Stimulated activated CD8-positive, alpha-beta memory T cell treated with anti-CD3 and anti-CD28 coated beads, Interleukin-15, amount 100 ng/mL, for 1 hour (primary cell): ENCODE results near the gene PLEKHH2.
"Not testable (repeated sequence)": the region's sequence is repeated elsewhere in the genome, so short reads cannot be mapped to it uniquely, and the experiment has no call there.

Experiments used
- DNase-seq: peaks from one replicate; pipeline ENCODE4 v3.0.0-alpha.2; 2020; ENCODE audit warnings: low read depth

PLEKHH2 gene

GRCh38 chr2:43717322-43717721 lies 80.3 kb downstream of the PLEKHH2 start:
- no peak for DNase-seq

GRCh38 chr2:43718530-43719124 lies 81.6 kb downstream of the PLEKHH2 start:
- no peak for DNase-seq

DNA sequence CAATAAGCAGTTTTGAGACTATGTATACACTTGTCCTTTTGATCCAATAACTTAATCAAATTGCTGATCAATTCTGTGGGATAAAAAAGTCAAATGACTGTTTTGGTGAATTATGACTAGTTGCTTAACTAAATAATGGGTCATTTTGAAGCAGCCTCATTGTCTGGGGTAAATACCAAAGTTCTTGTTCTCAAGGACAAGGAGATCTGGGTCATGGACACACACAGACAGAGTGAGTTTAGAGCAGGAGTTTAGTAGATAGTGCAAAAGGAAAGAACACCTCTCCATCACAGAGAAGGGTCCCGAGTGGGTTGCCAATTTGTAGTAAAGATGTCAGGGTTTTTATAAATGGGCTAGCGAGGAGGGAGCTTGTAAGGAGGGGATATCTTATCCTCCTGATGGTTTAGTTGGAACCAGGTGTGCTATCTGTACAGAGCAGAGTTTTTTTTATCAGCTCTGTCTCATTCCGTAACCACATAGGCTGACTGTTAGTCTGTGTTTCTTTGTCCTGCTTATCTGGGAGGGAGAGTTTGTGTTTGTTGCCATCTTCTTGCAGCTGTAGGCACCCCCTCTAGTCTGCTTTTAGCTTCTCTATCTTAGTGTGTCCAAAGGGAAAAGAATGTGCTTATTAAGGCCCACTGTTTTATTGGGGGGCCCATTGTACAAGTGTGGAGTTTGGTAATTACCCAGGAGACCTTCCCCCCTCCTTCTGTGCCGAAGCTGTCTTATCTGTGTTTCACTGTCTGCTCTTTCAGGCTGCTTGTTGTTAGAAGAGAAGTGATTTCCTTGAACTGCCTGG lies 87.9 kb downstream of the PLEKHH2 start:
- no peak for DNase-seq

DNA sequence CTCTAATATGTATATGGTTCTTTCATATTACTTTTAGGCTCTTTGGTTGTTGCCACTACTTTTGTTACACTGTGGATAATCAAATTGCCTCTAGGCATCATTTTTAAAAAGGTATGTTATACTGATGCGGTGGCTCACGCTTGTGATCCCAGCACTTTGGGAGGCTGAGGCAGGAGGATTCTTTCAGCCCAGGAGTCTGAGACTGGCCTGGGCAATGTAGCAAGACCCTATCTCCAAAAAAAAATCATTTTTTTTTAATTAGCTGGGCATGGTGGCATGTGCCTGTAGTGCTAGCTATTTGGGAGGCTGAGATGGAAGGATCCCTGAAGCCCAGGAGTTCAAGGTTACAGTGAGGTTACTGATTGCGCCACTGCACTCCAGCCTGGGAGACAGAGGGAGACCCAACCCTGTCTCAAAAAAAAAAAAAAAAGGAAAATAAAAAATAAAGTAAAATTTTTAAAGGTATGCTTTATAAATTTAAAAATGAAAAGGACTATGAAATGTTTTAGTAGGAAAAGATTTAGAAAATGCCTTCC lies 88.7 kb downstream of the PLEKHH2 start:
- DNase-seq, result no peak

DNA sequence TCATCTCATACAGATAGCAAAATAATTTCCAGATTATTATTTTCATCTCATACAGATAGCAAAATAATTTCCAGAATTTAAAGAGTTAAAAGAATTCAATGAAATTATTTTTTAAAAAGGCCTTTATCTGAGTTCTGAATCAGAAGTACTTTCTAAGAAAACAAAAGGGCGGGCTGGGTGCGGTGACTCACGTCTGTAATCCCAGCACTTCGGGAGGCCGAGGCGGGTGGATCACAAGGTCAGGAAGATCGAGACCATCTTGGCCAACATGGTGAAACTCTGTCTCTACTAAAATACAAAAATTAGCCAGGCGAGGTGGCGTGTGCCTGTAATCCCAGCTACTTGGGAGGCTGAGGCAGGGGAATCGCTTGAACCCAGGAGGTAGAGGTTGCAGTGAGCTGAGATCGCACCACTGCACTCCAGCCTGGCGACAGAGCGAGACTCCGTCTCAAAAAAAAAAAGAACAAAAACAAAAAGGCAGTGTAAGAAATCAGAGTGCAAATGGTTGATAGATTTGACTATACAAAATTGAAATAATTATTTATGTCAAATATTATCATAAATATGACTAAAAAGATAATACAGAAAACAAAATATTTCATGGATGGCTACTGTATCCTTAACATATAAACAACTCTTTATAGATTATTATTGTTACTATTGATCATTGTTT lies 90.0 kb downstream of the PLEKHH2 start:
- not testable (repeated sequence) for DNase-seq

GRCh38 chr2:43727634-43728014 lies 90.6 kb downstream of the PLEKHH2 start:
- no peak for DNase-seq

DNA sequence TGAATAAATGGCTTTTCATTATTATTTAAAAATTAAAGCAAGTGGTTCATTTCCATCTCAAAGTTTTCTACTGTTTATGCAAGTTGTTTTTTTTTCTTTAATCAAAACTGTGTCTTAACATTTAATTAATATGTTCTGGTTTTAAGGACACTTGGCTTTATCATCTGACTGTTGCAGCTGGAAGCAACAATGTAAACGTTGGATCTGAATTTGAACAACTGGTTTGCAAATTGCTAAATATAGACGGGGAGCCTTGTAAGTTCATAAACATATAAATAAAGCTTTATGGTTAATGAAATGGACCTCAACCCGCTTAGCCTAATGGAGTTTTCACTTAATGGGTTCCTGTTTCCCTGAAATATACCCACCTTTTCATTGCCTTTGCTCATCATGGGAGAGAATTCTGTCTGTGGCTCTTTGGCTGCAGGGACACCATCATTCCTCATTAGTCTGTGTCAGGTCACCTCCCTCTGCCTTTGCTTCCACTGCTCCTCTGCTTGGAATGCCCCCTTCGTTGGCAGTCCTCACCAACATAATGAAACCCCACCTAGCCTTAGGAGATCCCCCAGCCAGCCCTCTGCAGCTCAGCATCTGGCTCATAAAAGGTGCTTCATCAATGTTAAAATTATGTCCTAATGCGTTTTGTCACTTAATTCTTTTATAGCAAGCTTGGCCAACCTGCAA lies 92.6 kb downstream of the PLEKHH2 start:
- no peak for DNase-seq

GRCh38 chr2:43731211-43731610 lies 94.2 kb downstream of the PLEKHH2 start:
- no peak for DNase-seq

DNA sequence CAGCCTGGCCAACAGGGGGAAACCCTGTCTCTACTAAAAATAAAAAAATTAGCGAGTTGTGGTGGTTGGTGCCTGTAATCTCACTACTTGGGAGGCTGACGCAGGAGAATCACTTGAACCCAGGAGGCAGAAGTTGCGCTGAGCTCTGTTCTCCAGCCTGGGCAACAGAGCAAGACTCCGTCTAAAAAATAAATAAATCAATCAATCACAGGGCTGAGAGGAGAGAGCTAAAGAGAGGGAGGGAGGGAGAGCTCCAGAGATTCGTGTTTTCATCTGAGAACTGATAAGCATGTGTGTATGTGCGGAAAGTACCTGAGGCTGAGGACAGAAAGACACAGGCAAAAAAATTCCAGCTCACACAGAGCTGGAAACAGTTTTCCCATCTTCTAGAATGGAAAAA lies 99.6 kb downstream of the PLEKHH2 start:
- no peak for DNase-seq

- DNase-seq, result no peak
Measured at GRCh38 chr2:43737097-43737854, 100.2 kb downstream of the PLEKHH2 start.

DNA sequence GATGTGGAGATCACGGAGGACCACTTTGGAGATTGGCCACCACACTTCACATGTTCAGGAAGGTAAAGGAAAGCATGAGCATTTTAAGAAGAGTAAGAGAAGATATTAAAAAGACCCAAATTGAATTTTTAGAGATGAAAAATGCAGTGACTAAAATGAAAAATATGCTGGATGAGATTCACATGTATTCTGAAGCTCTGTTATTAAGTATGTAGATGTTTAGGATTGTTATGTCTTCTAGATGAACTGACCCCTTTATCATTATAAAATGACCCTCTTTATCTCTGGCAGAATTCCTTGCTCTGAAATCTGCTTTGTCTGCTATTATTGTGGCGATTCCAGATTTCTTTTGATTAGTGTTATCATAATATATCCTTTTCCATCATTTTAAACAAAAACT lies 100.8 kb downstream of the PLEKHH2 start:
- DNase-seq, result no peak

DNA sequence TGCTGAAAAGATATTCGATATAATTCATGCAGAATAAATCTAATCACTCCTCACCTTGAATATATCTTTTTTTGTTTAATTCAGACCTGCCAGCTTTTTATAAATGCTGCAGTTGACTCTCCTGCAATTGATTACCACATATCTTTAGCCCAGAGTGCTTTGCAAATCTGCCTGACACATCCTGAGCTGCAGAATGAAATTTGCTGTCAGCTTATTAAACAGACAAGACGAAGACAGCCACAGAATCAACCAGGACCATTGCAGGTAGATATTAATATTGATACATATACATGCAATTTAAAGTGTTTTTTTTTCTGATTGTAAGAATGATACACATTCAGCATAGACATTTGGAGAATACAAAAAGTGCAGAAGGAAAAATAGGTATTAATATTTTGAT lies 101.2 kb downstream of the PLEKHH2 start:
- no peak for DNase-seq

GRCh38 chr2:43743706-43744105 lies 106.6 kb downstream of the PLEKHH2 start:
- DNase-seq, result no peak

DNA sequence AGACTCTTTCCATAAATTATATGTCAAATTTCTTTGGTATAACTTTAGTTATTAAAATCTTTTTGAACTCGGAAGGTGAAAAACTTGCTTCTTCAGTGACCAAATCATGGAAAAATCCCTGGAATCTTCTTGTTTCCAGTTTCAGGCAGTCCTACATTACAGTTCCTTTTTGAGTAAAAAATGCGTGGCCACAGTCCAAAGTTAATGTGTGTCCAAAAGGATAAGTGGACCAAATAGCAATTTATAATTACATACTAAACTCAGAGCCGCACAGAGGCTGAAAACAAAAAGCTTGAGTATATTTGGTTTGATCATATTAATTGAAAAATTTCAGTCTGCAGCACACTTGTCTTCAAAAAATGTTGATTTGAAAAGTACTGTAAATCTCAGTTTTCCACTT lies 108.4 kb downstream of the PLEKHH2 start:
- DNase-seq, result no peak

DNA sequence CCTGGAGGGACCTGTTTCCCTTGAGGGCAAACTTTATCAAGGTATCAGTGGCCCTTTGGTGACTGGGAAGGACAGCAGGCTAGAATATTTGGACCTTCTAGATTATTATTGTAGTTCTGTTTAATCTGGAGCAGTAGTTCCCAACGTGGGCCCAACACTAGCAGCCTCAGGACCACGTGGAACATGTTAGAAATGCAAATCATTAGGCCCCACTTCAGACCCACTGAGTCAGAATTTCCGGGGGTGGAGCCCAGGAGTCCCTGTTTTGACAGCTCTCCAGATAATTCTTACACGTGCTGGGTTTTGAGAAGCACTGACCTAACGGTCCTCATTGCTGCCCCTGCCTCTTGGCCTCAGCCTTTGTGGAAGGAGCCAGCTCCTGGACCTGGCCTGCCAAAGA lies 111.3 kb downstream of the PLEKHH2 start:
- DNase-seq, result no peak

- DNase-seq, result no peak
Measured at GRCh38 chr2:43749583-43749982, 112.5 kb downstream of the PLEKHH2 start.

DNA sequence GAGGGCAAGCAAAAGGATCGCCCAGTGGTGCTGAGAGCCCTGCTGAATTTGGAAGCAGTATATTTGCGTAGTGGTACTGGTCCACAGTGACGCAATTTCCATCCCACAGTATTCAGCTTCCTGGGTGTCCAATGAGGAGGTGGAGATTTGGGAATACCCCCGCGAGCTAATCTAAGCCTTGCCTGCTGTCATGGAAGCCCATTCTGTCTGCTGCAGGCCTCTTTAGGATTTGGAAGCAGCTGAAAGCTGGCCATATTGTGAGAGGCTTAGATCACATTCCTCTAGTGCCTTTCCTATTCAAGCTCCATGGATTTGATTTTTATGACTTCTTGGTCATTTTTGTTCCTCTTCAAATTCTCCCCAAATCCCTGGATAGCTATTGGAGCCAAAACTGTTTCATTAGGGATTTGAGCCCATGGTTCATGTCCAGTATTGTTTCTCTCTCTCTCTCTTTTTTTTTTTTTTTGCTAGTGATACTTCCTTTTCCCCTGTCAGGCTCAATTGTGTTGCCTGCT lies 114.5 kb downstream of the PLEKHH2 start:
- no peak for DNase-seq

DNA sequence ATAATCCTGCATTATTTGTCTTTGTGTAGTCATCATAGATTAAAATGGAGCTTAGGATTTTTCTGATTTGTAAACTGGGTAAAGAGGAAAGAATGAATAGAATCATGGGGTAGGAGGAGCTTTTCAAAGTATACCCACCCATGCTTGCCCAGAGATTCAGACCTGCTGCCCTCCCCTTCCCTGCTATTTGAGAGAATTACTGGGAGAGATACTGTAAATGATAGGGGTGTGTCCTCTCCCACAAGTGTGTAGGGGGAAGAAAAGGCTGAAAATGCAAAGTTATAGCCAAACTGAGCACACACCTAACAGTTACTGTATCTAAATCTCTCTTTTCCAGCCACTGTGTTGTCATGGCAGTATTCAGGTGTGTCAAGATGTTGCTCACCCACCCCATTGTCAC lies 115.2 kb downstream of the PLEKHH2 start:
- no peak for DNase-seq

DNA sequence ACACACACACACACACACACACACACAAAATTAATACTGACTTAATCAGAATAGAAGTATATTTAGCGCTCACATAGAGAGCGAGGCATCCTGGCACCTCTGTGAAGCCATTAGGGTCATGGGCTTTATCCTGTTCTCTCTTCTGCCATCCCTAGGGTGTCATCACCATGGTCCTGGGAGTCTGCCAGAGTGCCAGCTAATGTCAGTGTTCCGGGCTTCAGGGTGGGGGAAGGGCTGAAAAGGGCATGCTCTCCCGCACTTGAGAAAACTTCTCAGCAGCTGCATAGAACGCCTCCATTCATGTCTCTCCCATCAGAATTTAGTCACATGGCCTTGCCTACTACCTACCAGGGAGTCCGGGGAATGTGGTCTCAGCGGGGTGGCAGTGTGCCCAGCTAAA lies 117.1 kb downstream of the PLEKHH2 start:
- no peak for DNase-seq

- no peak for DNase-seq
Measured at GRCh38 chr2:43758739-43759138, 121.7 kb downstream of the PLEKHH2 start.

DNA sequence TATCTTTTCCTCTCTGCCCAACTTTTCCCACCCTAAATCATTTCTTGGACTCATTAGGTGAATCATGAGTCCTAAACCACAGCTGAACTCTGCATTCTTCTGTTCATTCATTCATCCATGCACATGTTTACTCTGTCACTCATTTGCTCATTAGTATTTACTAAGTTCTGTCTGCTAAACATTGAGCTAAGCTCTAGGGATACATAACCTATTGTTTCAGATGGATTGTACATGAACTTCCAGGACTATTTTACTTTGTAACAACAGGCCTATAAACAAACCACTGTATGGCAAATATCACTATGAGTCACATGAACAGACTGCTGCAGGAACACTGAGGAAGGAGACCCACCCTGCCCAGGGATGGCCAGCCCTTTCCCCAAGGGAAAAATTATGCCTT lies 122.1 kb downstream of the PLEKHH2 start:
- DNase-seq, result no peak

DNA sequence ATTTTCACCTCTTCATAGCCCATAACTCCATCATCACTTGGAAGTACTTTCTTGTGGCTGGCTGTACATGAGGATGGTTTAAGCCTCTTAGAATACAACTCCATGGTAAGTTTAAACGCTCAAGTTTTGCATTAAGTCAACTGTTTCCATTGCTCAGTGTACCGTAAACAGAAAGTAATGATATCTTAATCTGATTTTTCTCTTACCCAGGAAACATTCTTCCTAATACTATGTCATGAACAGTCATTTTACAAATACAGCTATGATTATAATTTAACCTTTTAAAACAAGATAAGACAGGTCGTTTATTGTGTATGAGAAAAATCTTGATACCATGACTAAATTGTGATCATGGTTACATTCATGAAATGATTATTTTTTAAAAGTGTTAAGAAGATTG lies 125.2 kb downstream of the PLEKHH2 start:
- DNase-seq, result no peak
